ENCODE measurements around the gene KCNQ1.

Gene KCNQ1

GRCh38 chr11:2751523-2752203 is 306.9 kb downstream of the KCNQ1 start:
- H3K4me2 ChIP-seq (ENCODE audit: low read length, poor library complexity, severe bottlenecking), result no peak overlapping the region
- peak overlapping the region in 1 of 2 experiments; percentile 13 for H3K14ac ChIP-seq (ENCODE audit: low read length in 2 of 2)
- H2AK5ac ChIP-seq (ENCODE audit: low read length, severe bottlenecking), result peak overlapping the region; percentile 7
- peaks cover 0 to 41% of the 10 kb centered on the region in 2 experiments for H3K27me3 ChIP-seq (ENCODE audit: control insufficient read depth in 1 of 2, insufficient read depth in 1 of 2, low read length in 2 of 2)
- no peak overlapping the region for H4K8ac ChIP-seq (ENCODE audit: low read length)
- peak overlapping the region; percentile 59 for H3K27ac ChIP-seq (ENCODE audit: low read length, poor library complexity, severe bottlenecking)
- H3K4me1 ChIP-seq (ENCODE audit: control insufficient read depth, insufficient read depth, low read depth, low read length), result peaks cover 42% of the 10 kb centered on the region
- H3K36me3 ChIP-seq (ENCODE audit: control insufficient read depth in 1 of 2, insufficient read depth in 2 of 2, low read depth in 1 of 2, low read length in 2 of 2), result no peaks in the 10 kb centered on the region
- no peak overlapping the region for H2BK120ac ChIP-seq (ENCODE audit: low read depth, low read length)
- peak overlapping the region; percentile 52 for H4K91ac ChIP-seq (ENCODE audit: low read length)
- no peaks in the 10 kb centered on the region for H3K9me3 ChIP-seq (ENCODE audit: control insufficient read depth, low read length)
- H3K18ac ChIP-seq (ENCODE audit: low read depth in 1 of 2, low read length in 2 of 2), result no peak overlapping the region
- 95% methylated on average over 24 of the region's 24 CpGs for WGBS
- peak overlapping the region; percentile 80 for H2BK5ac ChIP-seq (ENCODE audit: low read depth, low read length, poor library complexity, severe bottlenecking)
- no peak overlapping the region for H2BK15ac ChIP-seq (ENCODE audit: low read depth, poor library complexity, severe bottlenecking)
- H2BK12ac ChIP-seq (ENCODE audit: low read length in 2 of 2), result no peak overlapping the region
- no peak overlapping the region for H3K4me3 ChIP-seq (ENCODE audit: insufficient read depth in 1 of 2, low read depth in 1 of 2, low read length in 2 of 2)
- no peak overlapping the region for H3K4ac ChIP-seq (ENCODE audit: low read depth in 1 of 2, low read length in 2 of 2)
- no peak overlapping the region for H2AFZ ChIP-seq (ENCODE audit: low read depth, low read length)
- no peak overlapping the region for H3K9ac ChIP-seq (ENCODE audit: low read length)
- no peak for DNase-seq
- H3K79me1 ChIP-seq (replicated peaks; ENCODE audit: low read length, poor library complexity, severe bottlenecking), result no peaks in the 10 kb centered on the region
- no peak overlapping the region for H3K23ac ChIP-seq (ENCODE audit: low read length in 2 of 2)

GRCh38 chr11:2752204-2752770 is 307.5 kb downstream of the KCNQ1 start:
- no peaks in the 10 kb centered on the region for H3K79me1 ChIP-seq (replicated peaks; ENCODE audit: low read length, poor library complexity, severe bottlenecking)
- H3K4me3 ChIP-seq (ENCODE audit: insufficient read depth in 1 of 2, low read depth in 1 of 2, low read length in 2 of 2), result no peak overlapping the region
- H3K27me3 ChIP-seq (ENCODE audit: control insufficient read depth in 1 of 2, insufficient read depth in 1 of 2, low read length in 2 of 2), result peaks cover 0 to 40% of the 10 kb centered on the region in 2 experiments
- no peak overlapping the region for H3K18ac ChIP-seq (ENCODE audit: low read depth in 1 of 2, low read length in 2 of 2)
- H2BK15ac ChIP-seq (ENCODE audit: low read depth, poor library complexity, severe bottlenecking), result no peak overlapping the region
- 82% methylated on average over 12 of the region's 12 CpGs for WGBS
- H2BK120ac ChIP-seq (ENCODE audit: low read depth, low read length), result no peak overlapping the region
- H4K8ac ChIP-seq (ENCODE audit: low read length), result no peak overlapping the region
- DNase-seq, result peak; percentile 18
- H3K4me1 ChIP-seq (ENCODE audit: control insufficient read depth, insufficient read depth, low read depth, low read length), result peaks cover 42% of the 10 kb centered on the region
- H3K14ac ChIP-seq (ENCODE audit: low read length in 2 of 2), result peak overlapping the region in 1 of 2 experiments; percentile 13
- H3K23ac ChIP-seq (ENCODE audit: low read length in 2 of 2), result no peak overlapping the region
- H3K4me2 ChIP-seq (ENCODE audit: low read length, poor library complexity, severe bottlenecking), result no peak overlapping the region
- no peak overlapping the region for H3K4ac ChIP-seq (ENCODE audit: low read depth in 1 of 2, low read length in 2 of 2)
- H2BK5ac ChIP-seq (ENCODE audit: low read depth, low read length, poor library complexity, severe bottlenecking), result peak overlapping the region; percentile 80
- no peak overlapping the region for H2AFZ ChIP-seq (ENCODE audit: low read depth, low read length)
- peak overlapping the region; percentile 52 for H4K91ac ChIP-seq (ENCODE audit: low read length)
- H2AK5ac ChIP-seq (ENCODE audit: low read length, severe bottlenecking), result peak overlapping the region; percentile 76
- H3K9ac ChIP-seq (ENCODE audit: low read length), result no peak overlapping the region
- H2BK12ac ChIP-seq (ENCODE audit: low read length in 2 of 2), result no peak overlapping the region
- H3K27ac ChIP-seq (ENCODE audit: low read length, poor library complexity, severe bottlenecking), result peak overlapping the region; percentile 70
- no peaks in the 10 kb centered on the region for H3K9me3 ChIP-seq (ENCODE audit: control insufficient read depth, low read length)
- H3K36me3 ChIP-seq (ENCODE audit: control insufficient read depth in 1 of 2, insufficient read depth in 2 of 2, low read depth in 1 of 2, low read length in 2 of 2), result no peaks in the 10 kb centered on the region

- no peak overlapping the region for H3K4me2 ChIP-seq (ENCODE audit: low read length, poor library complexity, severe bottlenecking)
- H3K14ac ChIP-seq (ENCODE audit: low read length in 2 of 2), result no peak overlapping the region
- H2AK5ac ChIP-seq (ENCODE audit: low read length, severe bottlenecking), result peak overlapping the region; percentile 99
- H3K27ac ChIP-seq (ENCODE audit: low read length, poor library complexity, severe bottlenecking), result peak overlapping the region; percentile 70
- H3K4ac ChIP-seq (ENCODE audit: low read depth in 1 of 2, low read length in 2 of 2), result no peak overlapping the region
- H3K79me1 ChIP-seq (replicated peaks; ENCODE audit: low read length, poor library complexity, severe bottlenecking), result no peaks in the 10 kb centered on the region
- no peak overlapping the region for H3K9ac ChIP-seq (ENCODE audit: low read length)
- no peaks in the 10 kb centered on the region for H3K9me3 ChIP-seq (ENCODE audit: control insufficient read depth, low read length)
- H3K36me3 ChIP-seq (ENCODE audit: control insufficient read depth in 1 of 2, insufficient read depth in 2 of 2, low read depth in 1 of 2, low read length in 2 of 2), result no peaks in the 10 kb centered on the region
- no peak overlapping the region for H2BK15ac ChIP-seq (ENCODE audit: low read depth, poor library complexity, severe bottlenecking)
- no peak overlapping the region for H4K91ac ChIP-seq (ENCODE audit: low read length)
- H2BK5ac ChIP-seq (ENCODE audit: low read depth, low read length, poor library complexity, severe bottlenecking), result peak overlapping the region; percentile 83
- H3K4me3 ChIP-seq (ENCODE audit: insufficient read depth in 1 of 2, low read depth in 1 of 2, low read length in 2 of 2), result no peak overlapping the region
- H2BK120ac ChIP-seq (ENCODE audit: low read depth, low read length), result no peak overlapping the region
- no peak overlapping the region for H3K18ac ChIP-seq (ENCODE audit: low read depth in 1 of 2, low read length in 2 of 2)
- no peak overlapping the region for H3K23ac ChIP-seq (ENCODE audit: low read length in 2 of 2)
- H2AFZ ChIP-seq (ENCODE audit: low read depth, low read length), result no peak overlapping the region
- no peak for DNase-seq
- no peak overlapping the region for H4K8ac ChIP-seq (ENCODE audit: low read length)
- peaks cover 42% of the 10 kb centered on the region for H3K4me1 ChIP-seq (ENCODE audit: control insufficient read depth, insufficient read depth, low read depth, low read length)
- peaks cover 0 to 38% of the 10 kb centered on the region in 2 experiments for H3K27me3 ChIP-seq (ENCODE audit: control insufficient read depth in 1 of 2, insufficient read depth in 1 of 2, low read length in 2 of 2)
- no peak overlapping the region for H2BK12ac ChIP-seq (ENCODE audit: low read length in 2 of 2)
- WGBS, result 91% methylated on average over 12 of the region's 12 CpGs
Measured at GRCh38 chr11:2752923-2753322, 308.1 kb downstream of the KCNQ1 start.

- H3K4me3 ChIP-seq (ENCODE audit: insufficient read depth in 1 of 2, low read depth in 1 of 2, low read length in 2 of 2), result no peak overlapping the region
- no peak overlapping the region for H2BK12ac ChIP-seq (ENCODE audit: low read length in 2 of 2)
- no peak overlapping the region for H3K4ac ChIP-seq (ENCODE audit: low read depth in 1 of 2, low read length in 2 of 2)
- H3K9me3 ChIP-seq (ENCODE audit: control insufficient read depth, low read length), result no peaks in the 10 kb centered on the region
- H2BK5ac ChIP-seq (ENCODE audit: low read depth, low read length, poor library complexity, severe bottlenecking), result no peak overlapping the region
- H4K91ac ChIP-seq (ENCODE audit: low read length), result no peak overlapping the region
- H3K14ac ChIP-seq (ENCODE audit: low read length in 2 of 2), result no peak overlapping the region
- no peak overlapping the region for H2BK120ac ChIP-seq (ENCODE audit: low read depth, low read length)
- DNase-seq, result no peak
- H3K9ac ChIP-seq (ENCODE audit: low read length), result no peak overlapping the region
- WGBS, result 81% methylated on average over 2 of the region's 2 CpGs
- H3K4me1 ChIP-seq (ENCODE audit: control insufficient read depth, insufficient read depth, low read depth, low read length), result peaks cover 33% of the 10 kb centered on the region
- H3K23ac ChIP-seq (ENCODE audit: low read length in 2 of 2), result no peak overlapping the region
- H3K79me1 ChIP-seq (replicated peaks; ENCODE audit: low read length, poor library complexity, severe bottlenecking), result no peaks in the 10 kb centered on the region
- H3K18ac ChIP-seq (ENCODE audit: low read depth in 1 of 2, low read length in 2 of 2), result no peak overlapping the region
- no peak overlapping the region for H3K27ac ChIP-seq (ENCODE audit: low read length, poor library complexity, severe bottlenecking)
- H2BK15ac ChIP-seq (ENCODE audit: low read depth, poor library complexity, severe bottlenecking), result no peak overlapping the region
- H3K36me3 ChIP-seq (ENCODE audit: control insufficient read depth in 1 of 2, insufficient read depth in 2 of 2, low read depth in 1 of 2, low read length in 2 of 2), result no peaks in the 10 kb centered on the region
- H3K4me2 ChIP-seq (ENCODE audit: low read length, poor library complexity, severe bottlenecking), result no peak overlapping the region
- no peak overlapping the region for H4K8ac ChIP-seq (ENCODE audit: low read length)
- peaks cover 0 to 41% of the 10 kb centered on the region in 2 experiments for H3K27me3 ChIP-seq (ENCODE audit: control insufficient read depth in 1 of 2, insufficient read depth in 1 of 2, low read length in 2 of 2)
- H2AFZ ChIP-seq (ENCODE audit: low read depth, low read length), result no peak overlapping the region
- H2AK5ac ChIP-seq (ENCODE audit: low read length, severe bottlenecking), result no peak overlapping the region
Measured at GRCh38 chr11:2754008-2754407, 309.2 kb downstream of the KCNQ1 start.

Data from mesenchymal stem cell (in vitro differentiated cells and primary cell).